ENCODE data around the gene PHLDA2. TPM values are rescaled to one million over a fixed set of nuclear protein-coding genes. Genes with fewer than 3 reads are reported as not detected.

Gene PHLDA2
- total RNA-seq, 3 donors from 2014 or later: 8.9 to 25.6 (median 23.9) TPM

GRCh38 chr11:2917842-2918490, 11.3 kb downstream of the PHLDA2 start:
- no peak for ATAC-seq
- H3K9me3 ChIP-seq: no peaks in the 10 kb centered on the region
- no peaks in the 10 kb centered on the region for H3K36me3 ChIP-seq (ENCODE audit: low read depth)
- peaks cover 8% of the 10 kb centered on the region for H3K4me1 ChIP-seq (ENCODE audit: low read depth)
- no peak for TF ChIP-seq CTCF (IDR thresholded peaks at IDR 0.05)
- no peak overlapping the region for H3K4me3 ChIP-seq
- DNase-seq: no peak
- intact Hi-C loops (cut with DNase I, micrococcal nuclease): no loop called here

GRCh38 chr11:2916892-2917645, 12.2 kb downstream of the PHLDA2 start:
- Histone ChIP-seq H3K9me3 (no peaks in the 10 kb centered on the region), H3K4me3 (no peak overlapping the region), H3K4me1 (ENCODE audit: low read depth) (peaks cover 15% of the 10 kb centered on the region), H3K36me3 (ENCODE audit: low read depth) (no peaks in the 10 kb centered on the region)
- ATAC-seq (no peak), DNase-seq (no peak)
- intact Hi-C loops (cut with DNase I, micrococcal nuclease): no loop called here
- no peak for TF ChIP-seq CTCF (IDR thresholded peaks at IDR 0.05)

- Histone ChIP-seq H3K4me1 (ENCODE audit: low read depth) (peaks cover 23% of the 10 kb centered on the region), H3K4me3 (no peak overlapping the region), H3K9me3 (no peaks in the 10 kb centered on the region), H3K36me3 (ENCODE audit: low read depth) (no peaks in the 10 kb centered on the region)
- intact Hi-C loops (cut with DNase I, micrococcal nuclease): no loop called here
- DNase-seq: no peak
- TF ChIP-seq CTCF (IDR thresholded peaks at IDR 0.05): no peak
- ATAC-seq: no peak
These were observed 12.9 kb downstream of the PHLDA2 start for GRCh38 chr11:2916114-2916891.

DNA sequence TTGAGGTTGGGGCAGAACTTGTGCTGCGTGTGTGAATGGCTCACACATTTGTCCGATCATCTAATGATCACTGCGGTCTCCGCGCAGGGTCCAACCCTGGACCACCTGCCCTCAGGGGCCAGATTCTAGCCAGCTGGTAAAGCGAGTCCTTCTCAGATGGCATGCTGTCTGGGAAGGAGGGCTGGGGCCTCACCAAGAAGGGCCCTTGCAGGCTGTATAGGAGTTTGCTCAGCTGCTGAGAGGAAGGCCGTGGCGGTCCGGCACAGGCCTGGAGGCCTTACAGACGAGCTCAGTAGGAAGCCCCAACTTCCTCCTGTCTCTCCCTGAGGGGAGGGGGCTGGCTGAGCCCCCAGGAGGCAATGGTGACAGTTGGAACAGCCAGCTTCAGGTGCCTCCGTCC, 13.7 kb downstream of the PHLDA2 start:
- intact Hi-C loops (cut with DNase I, micrococcal nuclease): no loop called here
- Histone ChIP-seq H3K4me3 (no peak overlapping the region), H3K9me3 (no peaks in the 10 kb centered on the region), H3K4me1 (ENCODE audit: low read depth) (peaks cover 29% of the 10 kb centered on the region), H3K36me3 (ENCODE audit: low read depth) (no peaks in the 10 kb centered on the region)
- ATAC-seq (no peak), DNase-seq (no peak)
- no peak for TF ChIP-seq CTCF (IDR thresholded peaks at IDR 0.05)

GRCh38 chr11:2914455-2915195, 14.6 kb downstream of the PHLDA2 start:
- DNase-seq (no peak), ATAC-seq (no peak)
- no peak for TF ChIP-seq CTCF (IDR thresholded peaks at IDR 0.05)
- Histone ChIP-seq H3K4me3 (no peak overlapping the region), H3K4me1 (ENCODE audit: low read depth) (peaks cover 29% of the 10 kb centered on the region), H3K36me3 (ENCODE audit: low read depth) (no peaks in the 10 kb centered on the region), H3K9me3 (no peaks in the 10 kb centered on the region)
- intact Hi-C loops (cut with DNase I, micrococcal nuclease): no loop called here
